Astrocyte of the spinal cord (primary cell): ENCODE measurements around the gene C1GALT1.

Source experiments
- DNase-seq: peaks from one replicate; pipeline ENCODE4 v3.0.0; 2011; ENCODE audit warnings: low read depth, low spot score
- H3K4me3 ChIP-seq: 2 replicates; pipeline ENCODE4 v1.5.1; 2011; ENCODE audit warnings: low read depth, mild to moderate bottlenecking, low read length, moderate library complexity
- in situ Hi-C: cut with HindIII; loops from 2 replicates; pipeline ENCODE4 v1.10.0; 2017; ENCODE audit warnings: low sequenced_read_pairs
- TF ChIP-seq, protein P1 (sequence below): IDR thresholded peaks from 2 replicates; pipeline ENCODE4 v1.5.1; 2012; ENCODE audit warnings: low read depth, mild to moderate bottlenecking, low read length, inconsistent platforms

The C1GALT1 gene

DNA sequence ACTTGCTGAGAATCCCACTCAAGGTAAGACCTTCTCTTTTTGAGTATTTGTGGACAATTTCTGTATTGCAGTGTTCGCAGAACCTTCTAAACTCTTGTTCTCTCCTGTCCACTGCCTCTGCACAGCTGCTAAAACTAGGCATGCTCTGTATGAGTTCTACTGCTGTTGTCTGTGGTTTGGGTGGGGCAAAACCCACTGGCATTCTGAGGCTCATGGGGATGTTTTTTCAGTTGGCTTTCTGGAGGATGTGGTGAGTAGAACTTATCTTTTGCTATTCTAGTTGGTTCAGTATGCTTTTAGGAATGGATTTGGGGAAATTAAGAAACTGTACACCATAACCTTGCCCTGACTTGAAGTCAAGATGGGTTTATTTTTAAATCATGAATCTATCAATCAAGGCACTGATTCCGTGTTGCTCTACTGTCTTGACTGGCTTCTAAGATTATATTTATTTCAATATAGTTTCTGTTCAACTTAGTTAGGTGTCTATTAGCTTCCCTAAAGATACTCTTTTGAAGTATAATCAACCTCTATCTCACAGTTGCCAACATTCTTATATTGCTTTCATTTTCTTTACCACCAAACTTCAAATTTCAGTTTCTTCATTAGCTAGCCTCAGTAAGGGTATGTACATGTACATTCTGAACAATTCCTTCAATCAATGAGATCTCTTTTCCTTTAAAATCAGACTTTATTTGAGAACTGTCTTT is 25.0 kb upstream of the C1GALT1 start:
- peak overlapping the region; percentile 22 for H3K4me3 ChIP-seq
- in situ Hi-C loops = no loop called here
- peak; percentile 91 for DNase-seq
- TF ChIP-seq, protein P1, sequence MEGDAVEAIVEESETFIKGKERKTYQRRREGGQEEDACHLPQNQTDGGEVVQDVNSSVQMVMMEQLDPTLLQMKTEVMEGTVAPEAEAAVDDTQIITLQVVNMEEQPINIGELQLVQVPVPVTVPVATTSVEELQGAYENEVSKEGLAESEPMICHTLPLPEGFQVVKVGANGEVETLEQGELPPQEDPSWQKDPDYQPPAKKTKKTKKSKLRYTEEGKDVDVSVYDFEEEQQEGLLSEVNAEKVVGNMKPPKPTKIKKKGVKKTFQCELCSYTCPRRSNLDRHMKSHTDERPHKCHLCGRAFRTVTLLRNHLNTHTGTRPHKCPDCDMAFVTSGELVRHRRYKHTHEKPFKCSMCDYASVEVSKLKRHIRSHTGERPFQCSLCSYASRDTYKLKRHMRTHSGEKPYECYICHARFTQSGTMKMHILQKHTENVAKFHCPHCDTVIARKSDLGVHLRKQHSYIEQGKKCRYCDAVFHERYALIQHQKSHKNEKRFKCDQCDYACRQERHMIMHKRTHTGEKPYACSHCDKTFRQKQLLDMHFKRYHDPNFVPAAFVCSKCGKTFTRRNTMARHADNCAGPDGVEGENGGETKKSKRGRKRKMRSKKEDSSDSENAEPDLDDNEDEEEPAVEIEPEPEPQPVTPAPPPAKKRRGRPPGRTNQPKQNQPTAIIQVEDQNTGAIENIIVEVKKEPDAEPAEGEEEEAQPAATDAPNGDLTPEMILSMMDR = no peak

DNA sequence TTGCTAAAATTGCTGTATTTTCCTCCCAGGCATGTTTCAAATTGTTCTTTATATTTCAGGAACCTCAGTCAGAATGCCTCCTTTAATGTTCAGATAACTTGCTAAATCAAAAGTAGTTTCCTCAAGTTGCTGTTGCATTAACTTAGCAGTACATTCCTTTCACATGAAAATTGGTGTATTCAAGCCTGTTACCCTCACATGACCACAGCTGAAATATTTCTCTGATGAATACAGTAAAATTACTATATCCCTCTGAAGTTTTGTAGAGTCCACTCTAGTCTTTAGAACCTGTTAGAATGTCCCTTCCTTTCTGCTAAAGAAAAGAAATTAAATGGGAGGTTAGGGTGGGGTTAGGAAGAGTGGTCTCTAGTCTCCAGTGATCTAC is 24.5 kb upstream of the C1GALT1 start:
- peak; percentile 77 for DNase-seq
- in situ Hi-C loops = no loop called here
- peak overlapping the region; percentile 22 for H3K4me3 ChIP-seq
- TF ChIP-seq, protein P1 = no peak

DNA sequence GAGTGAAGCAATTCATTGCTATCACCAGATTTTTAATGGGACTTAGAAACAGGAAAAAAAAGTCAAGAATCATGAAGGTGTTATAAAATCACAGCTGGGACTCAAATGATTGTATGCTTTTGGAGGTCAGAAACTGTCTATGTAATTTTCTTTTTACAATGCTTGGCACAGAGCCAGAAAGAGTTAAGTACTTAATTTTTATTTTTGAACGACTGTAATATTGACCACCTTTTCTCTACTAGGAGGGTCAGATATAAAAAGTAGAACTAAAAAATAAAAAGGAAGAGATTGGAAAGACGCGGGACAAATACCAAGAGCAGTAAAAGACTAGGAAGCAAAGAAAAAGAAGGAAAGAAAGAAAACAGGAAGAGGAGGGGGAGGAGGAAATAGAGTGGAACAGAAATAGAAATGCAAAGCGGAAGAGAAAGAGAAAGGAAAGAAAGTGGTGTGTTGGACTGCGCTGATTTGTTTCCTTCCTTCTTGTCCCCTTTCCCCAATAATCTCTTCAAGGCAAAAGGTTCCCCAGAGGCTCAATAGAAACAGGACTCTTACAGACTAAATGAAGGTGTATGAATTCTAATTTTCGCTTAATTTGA is 23.2 kb upstream of the C1GALT1 start:
- DNase-seq = no peak
- TF ChIP-seq, protein P1 = no peak
- in situ Hi-C loops = no loop called here
- H3K4me3 ChIP-seq = no peak overlapping the region

DNA sequence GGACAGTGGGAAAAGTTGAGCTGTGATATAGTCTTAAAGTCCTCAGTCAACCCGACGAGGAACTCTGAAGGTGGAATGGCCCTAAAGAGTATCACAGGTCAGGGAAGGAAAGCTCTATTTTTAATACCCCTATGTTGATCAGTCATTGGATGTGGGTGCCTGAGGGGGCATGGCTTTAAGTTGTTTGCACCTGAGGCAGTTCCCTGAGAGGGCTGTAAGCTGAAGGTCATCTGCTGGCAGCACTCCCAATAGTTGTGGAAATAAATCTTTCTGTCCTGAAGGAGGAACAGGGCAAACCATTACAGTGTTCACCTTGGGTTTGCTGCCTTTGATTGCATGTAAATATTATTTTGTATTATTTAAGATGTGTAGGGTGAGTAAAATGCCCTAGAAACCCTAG is 17.8 kb upstream of the C1GALT1 start:
- TF ChIP-seq, protein P1 = no peak
- in situ Hi-C loops = no loop called here
- no peak overlapping the region for H3K4me3 ChIP-seq
- DNase-seq = no peak

DNA sequence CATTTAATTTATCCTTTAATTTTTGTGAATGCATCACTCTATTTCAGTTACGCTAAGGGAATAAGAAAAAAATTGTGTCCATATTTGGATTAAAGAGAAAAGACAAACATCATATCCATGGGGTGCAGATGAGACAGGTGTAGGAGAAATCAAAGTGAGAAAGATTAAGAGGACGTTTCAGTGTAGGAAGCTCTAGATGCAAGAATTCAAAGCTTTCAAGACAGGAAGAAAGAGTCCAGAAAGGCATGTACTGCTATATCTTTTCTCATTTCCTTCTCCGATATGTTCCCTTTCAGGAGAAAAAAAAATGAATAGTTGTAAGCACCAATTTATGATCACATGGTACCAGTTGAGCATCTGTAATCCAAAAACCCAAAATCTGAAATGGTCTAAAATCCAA is 17.0 kb upstream of the C1GALT1 start:
- no peak overlapping the region for H3K4me3 ChIP-seq
- DNase-seq = no peak
- TF ChIP-seq, protein P1 = no peak
- in situ Hi-C loops = no loop called here

DNA sequence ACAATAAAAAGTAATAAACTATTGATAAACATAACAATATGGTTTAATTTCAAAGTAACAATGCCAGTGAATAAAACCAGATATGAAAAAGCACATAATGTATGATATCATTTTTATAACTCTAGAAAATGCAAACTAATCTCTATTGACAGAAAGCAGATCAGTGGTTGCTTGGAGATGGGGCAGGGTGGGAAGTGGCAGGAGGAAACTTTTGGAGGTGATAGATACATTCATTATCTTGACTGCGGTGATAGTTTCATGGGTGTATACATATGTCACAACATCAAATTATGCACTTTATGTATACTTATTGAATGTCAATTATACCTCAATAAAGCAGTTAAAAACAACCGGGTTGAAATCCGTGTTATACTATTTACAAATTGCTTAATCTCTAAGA is 16.0 kb upstream of the C1GALT1 start:
- no peak for DNase-seq
- in situ Hi-C loops = no loop called here
- TF ChIP-seq, protein P1 = no peak
- no peak overlapping the region for H3K4me3 ChIP-seq
